GM21381 (cell line): Measurements from ENCODE around the gene DGKH.

ENCODE experiments used
- ATAC-seq: cut with Tn5 transposase; IDR thresholded peaks from one replicate; pipeline ENCODE4 v1.9.1; 2021; ENCODE audit warnings: mild to moderate bottlenecking, moderate library complexity; ENCODE audit not compliant: unreplicated experiment

DGKH gene

DNA sequence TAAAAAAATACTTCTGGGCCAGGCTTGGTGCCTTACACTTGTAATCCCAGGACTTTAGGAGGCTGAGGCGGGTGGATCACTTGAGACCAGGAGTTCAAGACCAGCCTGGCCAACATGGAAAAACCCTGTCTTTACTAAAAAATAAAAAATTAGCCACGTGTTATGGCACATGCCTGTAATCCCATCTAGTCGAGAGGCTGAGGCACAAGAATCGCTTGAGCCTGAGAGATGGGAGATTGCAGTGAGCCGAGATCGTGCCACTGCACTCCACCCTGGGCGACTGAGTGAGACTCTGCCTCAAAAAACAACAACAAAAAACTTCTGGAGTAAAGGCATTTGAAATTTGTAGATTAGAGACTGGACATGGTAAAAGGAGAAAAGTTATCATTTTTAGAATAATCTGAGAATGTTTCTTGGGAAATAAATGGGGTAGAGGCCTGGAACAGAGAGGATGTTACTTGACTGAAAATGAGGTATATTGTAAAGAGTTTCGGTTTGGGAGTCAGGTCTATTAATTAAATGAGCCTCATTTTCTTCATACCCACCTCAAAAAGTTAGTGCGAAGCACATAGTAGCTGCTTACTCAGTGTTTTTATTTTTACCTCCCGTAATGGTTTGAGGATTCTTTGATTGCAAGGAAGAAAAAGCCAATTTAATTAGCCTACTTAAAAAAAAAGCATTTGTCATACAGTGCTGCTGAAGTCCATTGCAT, 226.1 kb downstream of the DGKH start:
- no peak for ATAC-seq

DNA sequence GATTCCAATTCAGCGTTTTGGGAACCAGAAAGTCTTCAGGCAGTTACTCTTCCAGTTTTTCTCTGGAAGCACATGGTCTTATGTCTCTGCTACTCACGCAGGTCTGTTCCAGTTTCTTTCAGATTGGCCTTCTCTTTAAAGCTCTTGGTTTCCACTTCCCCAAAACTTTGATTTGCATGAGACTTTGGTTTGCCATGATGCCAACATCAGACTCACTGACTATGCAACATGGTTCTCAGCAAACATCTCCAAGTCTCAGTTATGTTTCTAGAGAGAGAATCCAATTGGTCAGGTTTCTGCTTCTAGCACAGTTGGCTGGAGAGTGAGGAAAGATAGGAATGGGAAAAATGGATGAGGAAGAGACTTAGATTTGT, 226.6 kb downstream of the DGKH start:
- no peak for ATAC-seq

DNA sequence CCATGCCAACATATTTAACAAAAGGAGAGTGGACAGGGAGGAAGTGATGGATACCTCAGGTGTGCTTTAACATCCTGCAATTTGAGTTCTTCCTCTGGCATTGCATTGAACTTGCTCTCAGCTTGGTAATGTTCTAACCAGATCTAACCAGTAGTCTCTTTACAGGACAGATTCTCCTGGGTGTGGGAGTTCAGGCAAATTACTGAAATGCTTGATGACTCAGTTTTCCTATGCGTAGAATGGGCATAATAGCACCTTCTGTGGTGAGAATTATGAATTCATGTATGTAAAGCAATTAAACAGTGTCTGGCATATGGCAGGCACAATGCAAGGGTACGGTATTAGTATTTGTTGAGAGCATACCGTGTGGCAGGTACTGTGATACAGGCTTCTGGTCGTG, 227.1 kb downstream of the DGKH start:
- ATAC-seq: no peak

DNA sequence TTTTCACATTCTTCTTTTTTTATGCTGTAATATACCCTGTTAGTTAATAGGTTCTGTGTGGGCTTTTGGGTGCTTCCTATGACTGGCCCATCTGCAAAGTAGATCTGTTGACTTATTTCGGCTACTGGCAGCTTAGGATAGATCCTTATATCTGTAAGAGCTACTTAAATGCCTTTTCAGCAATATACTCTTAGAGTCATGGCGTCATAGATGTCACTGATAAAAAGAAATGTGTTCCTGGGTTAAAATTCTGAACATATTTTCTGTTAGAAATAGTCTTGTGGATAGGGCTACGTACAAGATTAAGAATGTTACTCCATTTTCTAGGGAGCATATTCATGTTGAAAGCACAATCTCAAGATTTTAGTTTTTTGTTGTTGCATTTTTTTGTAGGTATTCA, 228.2 kb downstream of the DGKH start:
- no peak for ATAC-seq

DNA sequence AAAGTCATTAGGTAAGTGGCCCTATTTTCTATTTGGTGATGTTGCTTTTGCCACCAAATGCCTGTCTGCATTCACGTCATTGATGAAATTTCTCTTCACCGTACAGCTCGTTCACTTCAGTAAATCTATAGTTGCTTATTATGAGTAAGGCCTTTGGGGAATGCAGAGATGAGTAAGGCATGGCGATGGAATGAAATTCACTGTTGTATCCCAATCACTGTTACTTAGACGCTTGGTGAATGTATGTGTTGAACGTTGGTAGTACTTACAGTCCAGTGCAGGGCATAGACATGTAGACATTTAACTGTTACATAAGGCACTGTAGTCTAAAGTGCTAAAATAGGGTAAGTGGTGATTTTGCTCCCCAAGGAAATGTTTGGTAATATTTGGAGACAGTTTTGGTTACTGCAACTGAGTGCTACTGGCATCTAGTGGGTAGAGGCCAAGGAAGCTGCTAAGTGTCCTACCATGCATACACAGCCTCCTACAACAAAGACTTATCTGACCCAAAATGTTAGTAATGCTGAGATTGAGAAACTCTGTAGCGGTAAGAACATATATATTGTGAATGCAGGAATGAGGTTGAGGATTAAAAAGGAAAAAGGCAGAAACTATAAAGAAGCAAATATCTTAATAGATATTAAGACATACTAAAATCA, 229.3 kb downstream of the DGKH start:
- no peak for ATAC-seq

DNA sequence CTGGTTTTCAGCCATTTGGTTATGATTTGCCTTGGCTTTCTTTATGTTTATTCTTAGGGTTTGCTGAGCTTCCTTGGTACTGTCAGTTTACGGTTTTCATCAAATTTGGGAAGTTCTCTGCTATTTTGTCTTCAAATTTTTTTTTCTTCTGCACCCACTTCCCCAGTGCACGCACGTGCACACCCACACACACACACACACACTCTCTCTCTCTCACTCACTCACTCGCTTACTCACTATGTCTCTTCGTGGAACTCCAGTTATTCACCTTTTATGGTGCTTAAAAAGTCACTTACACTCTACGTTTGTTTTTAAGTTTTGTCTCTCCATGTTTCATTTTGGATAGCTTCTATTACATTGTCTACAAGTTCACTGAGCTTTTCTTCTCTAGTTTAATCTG, 230.6 kb downstream of the DGKH start:
- ATAC-seq: no peak

DNA sequence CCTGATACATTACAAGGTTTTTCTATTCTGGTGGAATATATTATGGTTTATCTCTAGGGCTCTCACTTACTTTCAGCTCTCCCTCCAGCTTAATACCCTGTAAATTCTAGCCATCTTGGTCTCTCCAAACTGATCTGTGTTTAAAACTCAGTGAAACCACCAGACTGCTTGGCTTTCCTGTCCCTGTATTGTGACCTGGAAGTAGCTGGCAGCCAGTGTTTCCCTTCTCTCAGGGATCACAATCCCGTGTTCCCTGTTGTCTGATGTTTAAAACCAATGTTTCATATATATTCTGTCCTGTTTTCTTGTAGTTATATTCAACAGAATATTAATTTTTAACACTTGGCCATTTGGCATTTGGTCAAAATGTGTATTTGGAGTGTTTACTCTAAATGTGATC, 231.5 kb downstream of the DGKH start:
- no peak for ATAC-seq

DNA sequence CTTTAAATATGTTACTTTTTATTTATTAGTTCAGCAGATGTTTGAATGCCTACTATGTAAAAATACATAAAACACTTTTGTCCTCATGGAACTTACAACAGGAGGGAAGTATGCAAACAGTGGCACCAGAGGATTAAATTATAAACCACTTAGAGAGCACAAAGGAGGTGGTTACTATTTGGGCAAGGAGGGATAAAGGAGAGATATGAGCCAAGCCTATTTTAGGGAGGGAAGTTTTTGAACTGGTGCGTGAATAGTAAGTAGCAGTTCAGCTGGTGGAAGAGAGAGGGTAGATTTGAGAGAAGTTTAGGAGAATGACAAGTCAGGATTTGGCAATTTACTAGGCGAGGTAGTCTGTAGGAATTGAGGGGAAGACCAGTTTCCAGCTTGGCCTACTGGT, 232.1 kb downstream of the DGKH start:
- no peak for ATAC-seq

DNA sequence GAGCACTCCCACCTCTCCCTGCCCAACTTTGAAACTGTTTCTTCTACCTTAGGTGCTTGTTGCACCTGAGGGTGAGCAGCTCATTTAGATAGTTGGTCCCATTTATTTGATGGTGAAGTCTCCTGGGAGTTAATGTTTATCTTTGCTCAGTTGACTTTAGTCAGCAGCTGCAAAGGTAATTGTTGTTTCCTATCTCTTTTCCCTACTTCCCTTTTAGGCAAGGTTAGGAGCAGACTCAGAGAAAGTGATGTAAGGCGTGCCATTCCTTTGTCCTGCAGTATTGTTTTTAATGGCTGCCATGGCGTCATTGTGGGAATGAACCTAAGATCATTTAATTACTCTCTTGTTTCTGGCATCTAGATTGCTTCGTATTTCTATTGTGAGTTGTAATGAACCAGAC, 235.1 kb downstream of the DGKH start:
- no peak for ATAC-seq

DNA sequence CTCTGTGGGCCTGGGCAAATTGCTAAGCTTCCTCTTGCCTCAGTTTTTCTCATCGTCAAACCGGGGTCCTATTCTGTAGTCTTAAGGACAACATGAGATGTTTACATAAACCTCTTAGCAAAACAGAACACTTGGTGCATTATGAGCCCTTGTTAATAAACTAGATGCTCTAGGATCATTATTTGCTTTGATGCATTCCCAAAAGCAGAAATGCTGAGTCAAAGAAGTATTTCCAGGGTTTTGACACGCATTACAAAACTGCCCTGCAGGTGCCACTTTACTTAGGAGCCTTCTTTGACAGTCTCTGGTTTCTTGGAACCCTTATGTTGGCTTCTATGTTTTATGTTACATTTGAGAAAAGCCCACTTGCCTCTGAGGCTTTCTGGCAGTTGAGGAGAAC, 235.6 kb downstream of the DGKH start:
- no peak for ATAC-seq
